Jurkat, Clone E6-1 (cell line): ENCODE results near the gene YBX3.
A peak's percentile ranks its signal among the peaks of the same experiment; 100 is the strongest.

ENCODE experiments used
- DNase-seq: peaks from one replicate; pipeline ENCODE4 v3.0.0-alpha.2; 2011; ENCODE audit warnings: low read depth, low spot score
- H3K4me3 ChIP-seq: 2 replicates; pipeline ENCODE4 v1.5.1; 2011; ENCODE audit warnings: mild to moderate bottlenecking, low read length, control low read depth, moderate library complexity

Gene YBX3

DNA sequence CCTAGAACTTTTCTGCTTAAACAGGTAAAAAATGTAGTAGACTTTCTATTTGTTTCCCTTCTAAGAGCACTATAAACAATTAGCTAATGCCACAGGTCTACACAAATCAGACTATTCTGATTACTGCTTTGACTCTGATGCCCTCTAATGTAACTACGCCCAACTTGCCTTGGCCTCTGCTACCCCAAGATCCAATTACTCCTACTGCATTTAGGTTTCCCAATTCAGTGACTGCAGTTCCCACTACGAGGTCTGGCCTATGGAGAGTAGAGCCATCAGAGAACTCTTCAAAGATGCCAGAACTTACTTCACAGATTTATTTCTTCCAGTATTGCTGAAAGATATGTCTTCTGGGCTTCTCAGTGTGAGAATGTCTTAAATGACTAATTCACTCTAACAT, 34.0 kb downstream of the YBX3 start:
- H3K4me3 ChIP-seq, result no peak overlapping the region
- DNase-seq, result no peak

DNA sequence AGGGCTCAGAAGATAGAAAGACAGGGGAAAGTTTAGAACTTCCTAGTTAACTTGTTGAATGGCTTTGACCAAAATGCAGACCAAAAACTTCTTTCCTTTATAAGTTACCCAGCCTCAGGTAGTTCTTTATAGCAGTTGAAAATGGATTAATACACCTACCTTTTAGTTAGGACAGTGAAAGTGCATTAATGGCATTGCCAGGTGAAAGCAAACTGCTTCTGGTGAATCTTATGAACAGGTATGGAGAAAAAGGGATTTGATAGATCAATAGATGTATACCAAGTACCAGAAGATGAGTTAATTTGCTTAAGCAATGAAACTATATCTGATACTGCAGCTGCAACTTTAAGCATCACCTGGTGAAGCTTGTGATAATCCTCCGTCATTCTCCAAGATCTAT, 35.1 kb downstream of the YBX3 start:
- H3K4me3 ChIP-seq, result no peak overlapping the region
- DNase-seq, result no peak

DNA sequence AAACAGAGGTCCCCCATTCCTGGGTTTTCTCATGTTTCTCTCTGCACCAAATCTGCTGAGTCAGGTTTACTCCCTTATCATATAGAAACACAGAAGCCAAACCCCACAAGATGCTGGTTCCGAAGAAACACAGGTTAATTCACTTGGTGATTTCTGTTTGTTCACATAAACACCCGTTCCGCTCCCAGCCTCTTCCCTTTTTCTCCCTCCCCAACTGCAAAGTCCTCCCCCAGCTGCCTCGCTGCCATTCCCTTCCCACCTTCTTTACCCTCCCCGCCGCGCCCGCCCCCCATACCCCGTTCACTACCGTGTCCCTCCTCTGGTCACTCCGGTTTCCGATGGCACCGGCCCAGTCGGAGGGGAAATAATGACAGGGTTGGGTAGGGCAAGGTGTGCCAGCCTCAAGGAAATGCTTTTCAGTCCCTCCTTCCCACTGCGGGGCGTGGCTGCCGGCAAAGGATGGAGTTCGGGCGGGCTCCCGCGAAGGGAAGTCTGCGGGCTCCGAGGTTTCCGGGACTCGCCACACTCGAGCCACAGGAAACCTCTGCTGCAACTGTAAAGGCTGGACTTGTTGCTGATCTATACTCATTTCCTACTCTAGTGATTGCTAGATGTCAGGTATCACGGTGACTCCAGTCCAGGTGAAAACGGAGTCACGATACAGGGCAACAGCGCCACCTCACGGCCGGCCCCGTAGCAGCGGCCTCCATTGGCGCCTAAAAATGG, 49.3 kb downstream of the YBX3 start, which contains the start of gene STYK1:
STYK1 (minus strand) TSS at position 394 of the 726 bp plus-strand sequence. CDS start 39,434 bp downstream, outside the sequence.
- DNase-seq, result peak; percentile 73

DNA sequence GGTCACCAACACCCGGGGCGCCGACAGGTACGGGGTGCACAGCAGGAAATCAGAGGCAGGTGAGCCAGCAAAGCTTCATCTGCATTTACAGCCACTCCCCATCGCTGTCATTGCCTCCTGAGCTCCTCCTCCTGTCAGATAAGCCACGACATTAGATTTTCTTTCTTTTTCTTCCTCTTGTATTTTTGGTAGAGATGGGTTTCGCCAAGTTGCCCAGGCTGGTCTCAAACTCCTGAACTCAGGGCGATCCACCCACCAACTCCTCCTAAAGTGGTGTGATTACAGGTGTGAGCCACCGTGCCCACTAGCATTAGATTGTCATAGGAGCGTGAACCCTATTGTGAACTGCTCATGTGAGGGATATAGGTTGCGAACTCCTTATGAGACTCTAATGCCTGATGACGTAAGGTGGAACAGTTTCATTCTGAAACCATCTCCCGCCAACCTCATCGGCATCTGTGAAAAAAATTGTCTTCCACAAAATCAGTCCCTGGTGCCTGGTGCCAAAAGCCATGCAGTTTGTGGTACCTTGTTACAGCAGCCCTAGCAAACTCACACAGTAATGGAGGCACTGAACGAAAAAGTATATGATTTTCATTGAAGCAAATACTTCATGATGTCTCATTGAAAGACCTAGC, 50.8 kb downstream of the YBX3 start:
- H3K4me3 ChIP-seq, result no peak overlapping the region

More for the DNA sequence above, 49.3 kb downstream of the YBX3 start, which contains the start of gene STYK1:
- peak within 1 kb of the TSS; percentile 23 for H3K4me3 ChIP-seq

DNA sequence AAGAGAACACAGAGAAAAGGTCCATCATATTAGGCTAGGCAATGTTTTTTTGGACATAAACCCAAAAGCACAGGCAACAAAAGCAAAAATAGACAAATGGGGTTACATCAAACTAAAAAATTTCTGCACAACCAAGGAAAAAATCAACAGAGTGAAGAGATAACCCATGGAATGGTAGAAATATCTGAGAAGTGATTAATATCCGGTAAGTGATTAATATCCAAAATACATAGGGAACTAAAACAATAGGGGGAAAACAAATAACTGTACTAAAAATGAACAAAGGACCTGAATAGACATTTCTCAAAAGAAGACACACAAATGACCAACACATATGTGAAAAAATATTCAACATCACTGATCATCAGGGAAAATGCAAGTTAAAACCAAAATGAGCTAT, 53.6 kb downstream of the YBX3 start:
- DNase-seq, result no peak
- H3K4me3 ChIP-seq, result no peak overlapping the region

More for the DNA sequence above, 50.8 kb downstream of the YBX3 start:
- DNase-seq, result no peak

DNA sequence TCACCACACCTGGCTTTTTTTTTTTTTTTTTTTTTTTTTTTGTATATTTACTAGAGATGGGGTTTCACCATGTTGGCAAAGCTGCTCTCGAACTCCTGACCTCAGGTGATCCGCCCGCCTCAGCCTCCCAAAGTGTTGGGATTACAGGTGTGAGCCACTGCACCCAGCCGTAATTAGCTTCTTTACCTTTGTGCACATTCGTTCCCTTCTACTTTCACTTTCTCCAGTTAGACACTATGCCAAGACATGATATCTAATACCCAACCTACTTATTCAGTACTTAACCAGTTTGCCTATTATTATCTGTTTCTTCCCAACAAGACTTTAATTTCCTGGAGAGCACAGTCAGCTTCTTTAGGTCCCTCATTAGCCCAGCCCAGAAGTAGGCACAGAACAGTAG, 54.6 kb downstream of the YBX3 start:
- no peak overlapping the region for H3K4me3 ChIP-seq
- no peak for DNase-seq

DNA sequence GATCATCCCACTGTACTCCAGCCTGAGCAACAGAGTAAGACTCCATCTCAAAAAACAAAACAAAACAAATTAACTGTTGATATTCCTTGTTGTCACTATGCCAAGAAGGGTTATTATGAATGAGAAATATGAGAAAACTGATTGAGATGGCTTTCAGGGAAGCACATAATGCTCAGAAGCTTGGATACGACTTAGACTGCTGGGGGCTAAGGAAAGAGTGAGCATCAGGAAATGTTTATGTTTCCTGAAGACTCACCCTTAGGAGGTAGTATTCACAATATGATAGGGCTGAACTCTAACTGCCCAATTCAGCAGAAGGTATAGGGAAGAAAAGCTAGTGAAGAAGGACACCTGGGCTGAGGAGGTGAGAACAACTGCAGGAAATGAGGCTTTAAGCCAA, 55.5 kb downstream of the YBX3 start:
- DNase-seq, result no peak
- no peak overlapping the region for H3K4me3 ChIP-seq

DNA sequence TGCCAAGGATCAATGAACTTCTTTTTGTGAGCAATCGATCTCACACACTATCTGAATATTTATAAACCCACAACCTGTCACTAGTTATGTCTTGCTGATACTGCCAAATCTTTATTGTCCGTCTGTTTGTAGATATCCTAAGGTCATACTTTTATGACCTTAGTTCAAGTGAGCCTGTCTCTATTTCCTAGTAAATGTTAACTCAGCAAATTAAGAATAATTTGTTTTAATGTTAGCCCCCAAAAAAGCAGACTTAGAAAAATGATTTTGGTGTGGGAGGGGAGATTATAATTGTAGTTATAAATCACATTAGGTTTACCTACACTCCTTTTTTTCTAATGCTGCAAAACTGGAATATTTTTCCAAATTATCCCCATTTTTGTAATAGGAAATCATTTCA, 58.6 kb downstream of the YBX3 start:
- H3K4me3 ChIP-seq, result no peak overlapping the region
- no peak for DNase-seq

DNA sequence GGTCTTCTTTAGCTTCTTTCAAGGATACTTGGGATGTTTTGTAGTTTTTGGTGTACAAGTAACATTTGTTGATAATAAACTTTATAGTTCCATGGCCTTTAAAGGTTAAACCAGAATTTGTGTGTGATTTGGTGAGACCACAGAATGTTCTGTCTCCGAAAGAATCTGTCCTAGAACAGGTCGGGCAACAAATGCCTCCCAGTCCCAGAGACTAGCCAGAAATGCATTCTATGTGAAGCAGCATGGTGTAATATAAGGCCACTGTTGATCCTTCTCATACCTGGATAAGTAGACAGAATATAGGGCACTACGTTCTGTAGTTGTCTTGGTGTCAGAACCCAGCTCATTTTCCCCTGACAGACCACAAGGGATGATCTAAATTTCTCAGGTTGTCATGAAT, 59.3 kb downstream of the YBX3 start:
- no peak for DNase-seq
- no peak overlapping the region for H3K4me3 ChIP-seq

DNA sequence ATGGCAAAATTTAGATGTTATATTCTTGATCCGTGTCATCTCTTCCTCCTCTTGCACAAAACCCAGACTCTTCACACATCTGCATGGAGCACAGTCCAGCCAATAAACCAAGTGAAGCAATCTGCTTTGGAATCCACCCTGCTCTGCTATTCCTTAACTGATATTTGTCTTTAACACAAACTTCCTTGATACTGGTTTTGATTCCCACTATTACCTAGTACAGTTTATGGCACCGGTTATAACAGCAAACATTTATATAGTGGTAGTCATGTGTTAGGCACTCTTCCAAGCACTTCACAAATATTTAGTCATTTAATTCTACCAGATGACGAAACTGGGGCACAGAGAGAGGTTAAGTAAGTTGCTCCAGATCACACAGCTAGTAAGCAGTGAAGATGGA, 61.8 kb downstream of the YBX3 start:
- DNase-seq, result no peak
- H3K4me3 ChIP-seq, result no peak overlapping the region

DNA sequence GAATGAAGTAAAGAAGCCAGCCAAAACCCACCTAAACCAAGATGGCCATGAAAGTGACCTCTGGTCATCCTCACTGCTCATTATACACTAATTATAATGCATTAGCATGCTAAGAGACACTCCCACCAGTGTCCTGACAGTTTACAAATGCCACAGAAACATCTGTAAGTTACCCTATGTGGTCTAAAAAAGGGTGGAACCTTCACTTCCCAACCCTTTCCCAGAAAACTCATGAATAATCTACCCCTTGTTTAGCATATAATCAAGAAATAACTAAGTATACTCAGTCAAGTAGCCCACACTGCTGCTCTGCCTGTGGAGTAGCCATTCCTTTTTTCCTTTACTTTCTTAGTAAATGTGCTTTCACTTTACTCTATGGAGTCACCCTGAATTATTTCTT, 69.1 kb downstream of the YBX3 start:
- H3K4me3 ChIP-seq, result no peak overlapping the region
- DNase-seq, result no peak

DNA sequence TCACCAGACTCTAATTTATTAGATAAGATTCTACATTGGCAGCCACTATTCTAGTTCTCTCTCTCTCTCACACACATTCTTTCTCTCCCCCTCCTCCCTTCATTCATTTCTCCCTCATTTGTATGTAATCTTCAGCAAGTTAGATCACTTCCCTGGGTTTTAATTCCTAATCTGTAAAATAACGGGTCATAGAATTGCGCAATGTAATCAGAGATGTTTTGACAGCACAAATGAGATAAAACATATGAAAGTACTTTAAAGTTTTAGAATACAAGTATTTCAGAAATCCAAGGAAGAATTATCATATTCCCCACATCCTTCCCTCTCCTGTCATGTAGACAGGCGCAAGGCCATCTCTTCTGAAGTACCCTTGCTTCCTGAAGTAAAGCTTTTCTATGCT, 70.9 kb downstream of the YBX3 start:
- no peak for DNase-seq
- no peak overlapping the region for H3K4me3 ChIP-seq
